ENCODE results near the gene LMAN1L. TPM values are rescaled to one million over a fixed set of nuclear protein-coding genes. Genes with fewer than 3 reads are reported as not detected.

LMAN1L gene
- total and polyA plus RNA-seq, 2 donors: 0.41 TPM; not detected in 1

DNA sequence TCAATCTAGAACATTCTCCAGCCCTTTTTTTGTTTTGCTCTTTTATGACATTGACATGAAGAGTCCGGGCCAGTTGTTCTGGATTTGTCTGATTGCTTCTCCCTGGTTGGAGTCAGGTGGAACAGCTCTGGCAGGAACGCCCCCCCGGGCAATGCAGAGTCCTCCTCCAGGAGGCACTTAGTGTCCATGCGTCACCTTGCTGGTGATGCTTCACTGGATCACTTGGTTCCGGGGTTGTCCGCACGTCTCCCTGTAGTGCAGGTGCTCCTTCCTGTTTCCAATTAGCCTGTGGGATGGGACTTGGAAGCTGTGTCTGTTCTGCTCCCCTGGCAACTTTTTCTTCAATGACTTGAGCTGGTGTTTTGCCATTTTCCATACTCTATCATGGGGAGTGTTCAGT is 21.0 kb upstream of the LMAN1L start:
- 91% methylated on average over 7 of the region's 7 CpGs for WGBS
- Histone ChIP-seq H3K27ac (ENCODE audit: low read depth in 1 of 2, low read length in 1 of 2) (no peak overlapping the region), H3K4me3 (ENCODE audit: low read length in 2 of 2) (no peak overlapping the region), H3K4me1 (ENCODE audit: control insufficient read depth in 2 of 2, insufficient read depth in 2 of 2, low read length in 2 of 2) (peaks cover 45 to 80% of the 10 kb centered on the region in 2 donors), H3K36me3 (ENCODE audit: control insufficient read depth in 2 of 2, insufficient read depth in 2 of 2, low read length in 1 of 2) (peaks cover 7 to 40% of the 10 kb centered on the region in 2 donors), H3K27me3 (ENCODE audit: control insufficient read depth in 2 of 2, insufficient read depth in 1 of 2, low read length in 1 of 2) (no peaks in the 10 kb centered on the region), H3K9me3 (ENCODE audit: control insufficient read depth in 2 of 2, insufficient read depth in 1 of 2, low read length in 1 of 2) (peaks cover 0 to 9% of the 10 kb centered on the region in 2 donors)
- DNase-seq (ENCODE audit: low read depth in 6 of 9, low spot score in 9 of 9): no peak

DNA sequence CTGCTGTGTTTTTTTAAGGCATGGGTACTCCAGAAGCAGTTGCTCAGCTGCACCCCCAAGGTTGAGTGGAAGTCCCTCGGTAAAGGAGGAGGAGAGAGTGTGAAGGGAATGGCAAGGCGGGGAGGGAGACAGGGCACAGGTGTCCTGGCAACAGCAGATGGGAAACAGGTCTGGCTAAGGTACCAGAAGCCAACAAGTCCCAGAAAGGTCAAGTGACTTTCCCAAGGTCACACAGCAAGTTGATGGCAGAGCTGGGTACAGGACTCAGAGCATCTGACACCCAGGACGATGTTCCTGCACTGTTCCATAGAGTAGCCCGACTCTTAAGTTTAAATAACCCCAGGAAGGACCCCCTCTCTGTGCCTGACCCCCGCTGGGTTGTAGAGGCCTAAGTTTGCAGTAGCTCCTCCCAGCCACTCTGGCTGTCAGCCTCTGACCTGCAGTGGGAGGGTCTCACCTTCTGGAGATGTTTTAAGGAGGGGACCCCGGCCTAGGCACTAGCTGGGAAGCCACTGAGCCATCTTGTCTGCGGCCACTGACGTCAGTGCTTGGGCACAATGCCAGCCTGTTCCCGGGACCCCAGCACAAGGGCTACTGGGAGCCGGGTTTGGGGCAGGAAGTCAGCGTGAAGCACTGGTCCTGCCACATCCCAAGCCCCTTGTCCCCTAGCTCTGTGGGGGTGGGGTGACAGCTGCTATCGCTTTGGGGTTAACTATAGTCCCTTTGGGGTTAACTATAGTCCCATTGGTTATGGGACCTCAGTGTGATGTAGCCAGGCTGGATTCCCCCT is 20.2 kb upstream of the LMAN1L start:
- H3K27me3 ChIP-seq (ENCODE audit: control insufficient read depth in 2 of 2, insufficient read depth in 1 of 2, low read length in 1 of 2): no peaks in the 10 kb centered on the region
- H3K4me1 ChIP-seq (ENCODE audit: control insufficient read depth in 2 of 2, insufficient read depth in 2 of 2, low read length in 2 of 2): peaks cover 38 to 73% of the 10 kb centered on the region in 2 donors
- no peak overlapping the region for H3K27ac ChIP-seq (ENCODE audit: low read depth in 1 of 2, low read length in 1 of 2)
- peaks cover 0 to 9% of the 10 kb centered on the region in 2 donors for H3K9me3 ChIP-seq (ENCODE audit: control insufficient read depth in 2 of 2, insufficient read depth in 1 of 2, low read length in 1 of 2)
- H3K4me3 ChIP-seq (ENCODE audit: low read length in 2 of 2): no peak overlapping the region
- DNase-seq (ENCODE audit: low read depth in 6 of 9, low spot score in 9 of 9): no peak
- 78% methylated on average over 12 of the region's 12 CpGs for WGBS
- peaks cover 7 to 35% of the 10 kb centered on the region in 2 donors for H3K36me3 ChIP-seq (ENCODE audit: control insufficient read depth in 2 of 2, insufficient read depth in 2 of 2, low read length in 1 of 2)

DNA sequence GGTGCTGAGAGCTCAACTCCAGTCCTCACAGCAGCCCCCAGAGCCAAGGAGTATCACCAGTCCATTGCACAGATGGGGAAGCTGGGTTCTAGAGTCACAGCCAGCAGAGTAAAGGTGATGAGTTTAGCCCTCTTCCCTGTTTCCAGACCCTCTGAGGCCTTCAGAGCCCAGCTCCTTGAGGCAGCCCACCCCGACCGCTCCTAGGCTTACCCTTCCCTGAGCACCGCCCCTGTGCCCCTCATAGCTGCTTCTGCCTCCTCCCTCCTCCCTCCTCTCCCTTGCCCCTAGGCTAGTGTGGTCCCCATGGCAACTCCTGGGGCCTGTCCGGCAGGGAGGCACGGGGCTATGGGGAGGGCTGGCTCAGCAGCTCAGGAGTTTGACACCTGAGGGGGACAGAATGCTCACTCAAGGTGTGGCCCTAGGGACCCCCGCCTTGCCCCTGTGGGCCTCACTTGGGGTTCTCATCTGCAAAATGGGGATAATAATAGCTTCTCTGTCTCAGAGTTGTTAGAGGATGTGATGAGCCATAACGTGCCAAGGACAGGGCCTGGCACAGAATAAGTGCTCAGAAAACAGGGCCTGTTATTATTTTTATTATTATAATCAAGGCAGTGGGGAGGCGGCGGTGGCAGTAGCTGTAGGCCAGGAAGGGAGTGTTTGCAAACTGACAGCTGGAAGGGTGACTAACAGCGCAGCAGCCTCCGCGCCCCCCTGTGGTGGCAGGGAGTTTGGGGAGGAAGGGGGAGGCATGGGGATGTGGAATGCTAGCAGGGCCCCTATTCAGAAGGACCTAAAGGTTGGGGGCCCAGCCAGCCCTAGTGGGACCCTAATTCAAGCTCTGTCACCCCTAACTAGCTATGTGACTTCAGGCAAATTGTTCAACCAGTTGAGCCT is 19.3 kb upstream of the LMAN1L start:
- WGBS: 82% methylated on average over 12 of the region's 12 CpGs
- Histone ChIP-seq H3K27me3 (ENCODE audit: control insufficient read depth in 2 of 2, insufficient read depth in 1 of 2, low read length in 1 of 2) (no peaks in the 10 kb centered on the region), H3K9me3 (ENCODE audit: control insufficient read depth in 2 of 2, insufficient read depth in 1 of 2, low read length in 1 of 2) (peaks cover 0 to 5% of the 10 kb centered on the region in 2 donors), H3K27ac (ENCODE audit: low read depth in 1 of 2, low read length in 1 of 2) (peak overlapping the region in 1 of 2 donors; percentile 67), H3K4me1 (ENCODE audit: control insufficient read depth in 2 of 2, insufficient read depth in 2 of 2, low read length in 2 of 2) (peaks cover 34 to 73% of the 10 kb centered on the region in 2 donors), H3K36me3 (ENCODE audit: control insufficient read depth in 2 of 2, insufficient read depth in 2 of 2, low read length in 1 of 2) (peaks cover 9 to 35% of the 10 kb centered on the region in 2 donors), H3K4me3 (ENCODE audit: low read length in 2 of 2) (no peak overlapping the region)
- DNase-seq (ENCODE audit: low read depth in 6 of 9, low spot score in 9 of 9): peak in 1 of 9 donors; percentile 39

DNA sequence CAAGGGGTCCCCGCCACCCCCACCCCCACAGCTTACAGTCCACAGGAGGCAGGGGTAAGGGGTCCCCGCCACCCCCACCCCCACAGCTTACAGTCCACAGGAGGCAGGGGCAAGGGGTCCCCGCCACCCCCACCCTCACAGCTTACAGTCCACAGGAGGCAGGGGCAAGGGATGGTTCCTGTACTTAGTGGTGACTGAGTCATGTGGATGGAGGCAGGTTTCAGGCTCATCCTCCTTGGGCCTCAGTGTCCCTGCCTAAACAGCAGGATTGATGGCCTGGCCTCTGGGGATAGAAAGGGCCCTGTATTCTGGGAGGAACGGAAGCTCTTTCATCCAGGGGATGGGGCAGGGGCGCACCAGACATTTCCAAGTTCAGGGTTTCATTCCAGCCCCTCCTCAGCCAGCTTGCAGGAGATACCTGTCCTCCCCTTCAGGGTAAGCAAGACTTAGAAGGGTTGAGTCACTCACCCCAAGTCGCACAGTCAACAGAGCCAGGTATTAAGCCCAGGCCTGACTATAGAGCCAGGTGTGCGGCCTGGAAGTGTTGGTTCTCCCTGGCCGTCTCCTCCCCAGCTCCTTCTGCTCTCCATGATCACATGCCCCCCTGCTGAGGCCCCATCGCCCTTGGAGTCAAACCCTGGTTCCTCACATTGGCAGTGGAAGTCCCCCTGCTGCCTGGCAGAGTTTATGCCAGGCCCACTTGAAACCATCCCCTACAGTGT is 18.2 kb upstream of the LMAN1L start:
- H3K36me3 ChIP-seq (ENCODE audit: control insufficient read depth in 2 of 2, insufficient read depth in 2 of 2, low read length in 1 of 2): peaks cover 19 to 44% of the 10 kb centered on the region in 2 donors
- no peak for DNase-seq (ENCODE audit: low read depth in 6 of 9, low spot score in 9 of 9)
- no peaks in the 10 kb centered on the region for H3K27me3 ChIP-seq (ENCODE audit: control insufficient read depth in 2 of 2, insufficient read depth in 1 of 2, low read length in 1 of 2)
- H3K4me3 ChIP-seq (ENCODE audit: low read length in 2 of 2): no peak overlapping the region
- H3K9me3 ChIP-seq (ENCODE audit: control insufficient read depth in 2 of 2, insufficient read depth in 1 of 2, low read length in 1 of 2): peaks cover 0 to 5% of the 10 kb centered on the region in 2 donors
- H3K4me1 ChIP-seq (ENCODE audit: control insufficient read depth in 2 of 2, insufficient read depth in 2 of 2, low read length in 2 of 2): peaks cover 23 to 73% of the 10 kb centered on the region in 2 donors
- 96% methylated on average over 7 of the region's 9 CpGs for WGBS
- peak overlapping the region in 1 of 2 donors; percentile 36 for H3K27ac ChIP-seq (ENCODE audit: low read depth in 1 of 2, low read length in 1 of 2)

DNA sequence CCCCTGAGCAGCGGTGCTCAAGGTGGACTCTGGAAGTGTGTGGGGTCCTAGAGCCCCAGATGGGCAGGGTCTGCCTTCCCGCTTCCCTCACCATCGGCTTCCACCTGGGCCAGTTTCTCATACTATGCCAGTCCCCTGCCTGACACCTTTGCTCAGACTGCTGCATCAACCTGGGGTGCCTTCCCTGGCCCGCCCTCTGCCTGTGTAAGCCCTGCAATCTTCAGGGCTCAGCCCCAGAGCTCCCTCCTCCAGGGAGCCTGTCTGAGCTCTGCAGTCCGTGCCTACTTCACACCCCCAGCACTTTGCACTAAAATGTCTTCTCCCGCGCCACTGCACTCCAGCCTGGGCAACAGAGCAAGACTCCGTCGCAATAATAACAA is 17.7 kb upstream of the LMAN1L start:
- H3K4me3 ChIP-seq (ENCODE audit: low read length in 2 of 2): no peak overlapping the region
- peak overlapping the region in 1 of 2 donors; percentile 36 for H3K27ac ChIP-seq (ENCODE audit: low read depth in 1 of 2, low read length in 1 of 2)
- H3K9me3 ChIP-seq (ENCODE audit: control insufficient read depth in 2 of 2, insufficient read depth in 1 of 2, low read length in 1 of 2): peaks cover 0 to 5% of the 10 kb centered on the region in 2 donors
- DNase-seq (ENCODE audit: low read depth in 6 of 9, low spot score in 9 of 9): no peak
- H3K27me3 ChIP-seq (ENCODE audit: control insufficient read depth in 2 of 2, insufficient read depth in 1 of 2, low read length in 1 of 2): no peaks in the 10 kb centered on the region
- peaks cover 18 to 73% of the 10 kb centered on the region in 2 donors for H3K4me1 ChIP-seq (ENCODE audit: control insufficient read depth in 2 of 2, insufficient read depth in 2 of 2, low read length in 2 of 2)
- peaks cover 24 to 46% of the 10 kb centered on the region in 2 donors for H3K36me3 ChIP-seq (ENCODE audit: control insufficient read depth in 2 of 2, insufficient read depth in 2 of 2, low read length in 1 of 2)
- 92% methylated on average over 9 of the region's 9 CpGs for WGBS

DNA sequence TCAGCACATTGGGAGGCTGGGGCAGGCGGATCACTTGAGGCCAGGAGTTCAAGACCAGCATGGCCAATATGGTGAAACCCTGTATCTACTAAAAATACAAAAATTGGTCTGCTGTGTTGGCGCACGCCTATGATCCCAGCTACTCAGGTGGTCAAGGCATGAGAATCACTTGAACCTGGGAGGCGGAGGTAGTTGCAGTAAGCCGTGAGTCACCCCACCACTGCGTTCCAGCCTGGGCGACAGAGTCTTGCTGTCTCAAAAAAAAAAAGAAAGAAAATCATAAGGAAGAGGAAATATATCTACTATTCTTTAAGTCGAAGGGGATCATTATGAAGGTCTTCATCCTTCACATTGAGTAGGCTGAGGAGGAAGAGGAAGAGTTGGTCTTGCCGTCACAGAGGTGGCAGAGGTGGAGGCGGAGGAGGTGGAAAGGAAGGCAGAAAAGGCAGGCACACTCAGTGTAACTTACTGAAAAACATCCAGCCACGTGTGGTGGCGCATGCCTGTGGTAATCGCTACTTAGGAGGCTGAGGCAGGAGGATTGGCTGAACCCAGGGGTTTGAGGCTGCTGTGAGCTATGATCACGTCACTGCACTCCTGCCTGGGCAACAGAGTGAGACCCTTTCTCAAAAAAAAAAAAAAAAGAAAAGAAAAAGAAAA is 16.5 kb upstream of the LMAN1L start:
- H3K27ac ChIP-seq (ENCODE audit: low read depth in 1 of 2, low read length in 1 of 2): no peak overlapping the region
- H3K36me3 ChIP-seq (ENCODE audit: control insufficient read depth in 2 of 2, insufficient read depth in 2 of 2, low read length in 1 of 2): peaks cover 35 to 54% of the 10 kb centered on the region in 2 donors
- peaks cover 10 to 70% of the 10 kb centered on the region in 2 donors for H3K4me1 ChIP-seq (ENCODE audit: control insufficient read depth in 2 of 2, insufficient read depth in 2 of 2, low read length in 2 of 2)
- no peaks in the 10 kb centered on the region for H3K27me3 ChIP-seq (ENCODE audit: control insufficient read depth in 2 of 2, insufficient read depth in 1 of 2, low read length in 1 of 2)
- 88% methylated on average over 14 of the region's 14 CpGs for WGBS
- no peak overlapping the region for H3K4me3 ChIP-seq (ENCODE audit: low read length in 2 of 2)
- DNase-seq (ENCODE audit: low read depth in 6 of 9, low spot score in 9 of 9): peak in 1 of 9 donors; percentile 45
- H3K9me3 ChIP-seq (ENCODE audit: control insufficient read depth in 2 of 2, insufficient read depth in 1 of 2, low read length in 1 of 2): peaks cover 0 to 3% of the 10 kb centered on the region in 2 donors

DNA sequence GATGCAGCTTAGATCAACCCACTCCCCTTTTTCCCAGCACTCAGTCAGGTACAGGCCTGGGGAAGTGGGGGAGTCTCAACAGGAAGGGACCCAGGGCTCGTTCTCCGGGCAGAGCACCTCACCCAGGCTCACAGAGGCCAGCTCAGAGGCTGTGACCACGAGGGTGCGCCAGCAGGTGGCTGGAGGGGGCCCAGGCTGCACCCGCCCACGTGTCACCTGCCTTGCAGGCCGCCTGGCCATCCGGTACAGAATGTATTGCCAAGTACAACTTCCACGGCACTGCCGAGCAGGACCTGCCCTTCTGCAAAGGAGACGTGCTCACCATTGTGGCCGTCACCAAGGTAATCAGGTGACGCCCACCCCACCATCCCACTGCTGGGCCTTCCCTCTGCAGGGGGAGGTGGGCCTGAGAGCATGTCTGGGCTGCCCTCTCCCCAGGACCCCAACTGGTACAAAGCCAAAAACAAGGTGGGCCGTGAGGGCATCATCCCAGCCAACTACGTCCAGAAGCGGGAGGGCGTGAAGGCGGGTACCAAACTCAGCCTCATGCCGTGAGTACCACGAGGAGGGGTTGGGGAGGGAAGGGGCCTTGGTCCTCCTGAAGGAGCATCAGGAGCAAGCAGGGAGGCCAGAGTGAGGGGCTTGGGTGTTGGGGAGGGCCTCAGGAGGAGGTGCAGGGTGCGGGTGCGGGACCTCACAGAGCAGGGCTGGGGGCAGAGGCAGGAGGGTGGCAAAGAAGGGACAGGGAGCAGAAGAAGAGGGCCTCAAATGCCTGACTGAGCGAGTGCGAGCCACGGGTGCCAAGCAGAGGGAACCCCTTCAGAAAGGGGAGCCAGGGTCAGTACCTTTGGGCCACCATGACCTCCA is 14.0 kb upstream of the LMAN1L start:
- Histone ChIP-seq H3K36me3 (ENCODE audit: control insufficient read depth in 2 of 2, insufficient read depth in 2 of 2, low read length in 1 of 2) (peaks cover 61 to 65% of the 10 kb centered on the region in 2 donors), H3K9me3 (ENCODE audit: control insufficient read depth in 2 of 2, insufficient read depth in 1 of 2, low read length in 1 of 2) (no peaks in the 10 kb centered on the region), H3K4me3 (ENCODE audit: low read length in 2 of 2) (no peak overlapping the region), H3K27me3 (ENCODE audit: control insufficient read depth in 2 of 2, insufficient read depth in 1 of 2, low read length in 1 of 2) (no peaks in the 10 kb centered on the region), H3K4me1 (ENCODE audit: control insufficient read depth in 2 of 2, insufficient read depth in 2 of 2, low read length in 2 of 2) (peaks cover 0 to 47% of the 10 kb centered on the region in 2 donors), H3K27ac (ENCODE audit: low read depth in 1 of 2, low read length in 1 of 2) (peak overlapping the region; percentile 3 to 46)
- WGBS: 89% methylated on average over 25 of the region's 25 CpGs
- no peak for DNase-seq (ENCODE audit: low read depth in 6 of 9, low spot score in 9 of 9)

Data from thymus (tissue), 11 donors.